HG02610 (cell line): ENCODE measurements around the gene BRD3.

Experiments
- ATAC-seq: cut with Tn5 transposase; IDR thresholded peaks from one replicate; pipeline ENCODE4 v1.9.1; 2021; ENCODE audit warnings: mild to moderate bottlenecking, moderate library complexity; ENCODE audit not compliant: unreplicated experiment

The BRD3 gene

DNA sequence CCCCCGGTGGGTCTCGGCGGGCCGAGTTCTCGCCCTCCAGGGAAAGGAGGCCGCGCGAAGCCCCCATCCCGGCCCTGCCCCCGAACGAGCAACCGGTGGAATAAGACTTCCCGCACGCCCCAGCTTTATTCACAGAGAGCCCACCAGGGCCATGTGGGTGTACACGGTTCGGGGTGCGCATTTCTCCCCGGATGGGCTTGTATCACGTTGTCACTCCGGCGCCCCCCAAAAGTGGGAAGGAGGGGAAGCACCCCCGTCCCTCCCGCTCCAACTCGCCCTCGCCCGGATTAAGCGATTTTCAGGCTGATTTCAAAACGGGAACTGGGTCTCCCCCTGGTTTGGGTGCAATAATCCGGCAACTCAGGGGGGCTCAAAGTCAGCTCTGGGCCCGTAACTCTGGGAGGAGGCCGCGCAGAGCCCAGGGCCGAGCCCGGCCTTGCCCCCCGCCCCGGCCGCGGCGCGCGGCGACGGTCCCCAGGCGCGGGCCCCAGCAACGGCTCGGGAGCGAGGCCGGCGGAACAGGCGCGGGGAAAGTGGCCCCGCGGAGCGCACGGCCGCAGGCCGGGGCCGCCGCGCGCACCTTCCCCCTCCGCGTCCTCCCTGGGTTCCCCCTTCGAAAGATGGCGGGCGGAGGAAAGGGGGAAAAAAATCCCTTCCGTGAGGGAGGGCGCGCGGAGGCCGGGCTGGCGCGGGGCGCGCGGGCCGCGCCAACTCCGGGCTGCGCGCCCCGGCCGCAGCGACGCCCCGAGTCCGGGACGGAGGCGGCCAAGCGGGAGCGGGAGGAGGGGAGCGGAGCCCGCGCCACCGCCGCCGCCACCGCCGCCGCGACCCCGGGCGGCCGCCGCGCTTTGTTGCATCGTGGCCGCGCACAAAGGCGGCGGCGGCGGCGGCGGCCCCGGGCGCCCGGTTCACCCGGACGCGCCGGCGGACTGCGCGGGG is 644 bp downstream of the BRD3 start:
- peak; percentile 14 for ATAC-seq

DNA sequence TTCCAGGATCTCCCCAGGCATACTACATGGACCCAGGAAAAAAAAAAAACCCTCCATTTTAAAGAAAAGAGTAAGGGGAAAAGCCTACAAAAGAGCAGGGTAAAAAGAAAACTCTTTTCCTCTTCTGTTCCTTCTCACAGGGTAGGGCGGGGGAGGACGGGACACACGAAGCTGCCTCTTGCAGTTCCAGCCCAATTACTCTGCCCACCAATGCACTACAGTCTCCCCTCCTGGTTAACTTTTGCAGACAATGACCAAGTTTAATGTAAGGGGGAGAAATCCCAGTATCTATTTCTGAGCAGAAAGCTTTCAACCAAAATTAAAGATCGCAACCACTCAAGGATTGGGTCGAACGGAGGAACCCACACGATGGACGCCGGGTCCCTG is 1.3 kb downstream of the BRD3 start:
- no peak for ATAC-seq

DNA sequence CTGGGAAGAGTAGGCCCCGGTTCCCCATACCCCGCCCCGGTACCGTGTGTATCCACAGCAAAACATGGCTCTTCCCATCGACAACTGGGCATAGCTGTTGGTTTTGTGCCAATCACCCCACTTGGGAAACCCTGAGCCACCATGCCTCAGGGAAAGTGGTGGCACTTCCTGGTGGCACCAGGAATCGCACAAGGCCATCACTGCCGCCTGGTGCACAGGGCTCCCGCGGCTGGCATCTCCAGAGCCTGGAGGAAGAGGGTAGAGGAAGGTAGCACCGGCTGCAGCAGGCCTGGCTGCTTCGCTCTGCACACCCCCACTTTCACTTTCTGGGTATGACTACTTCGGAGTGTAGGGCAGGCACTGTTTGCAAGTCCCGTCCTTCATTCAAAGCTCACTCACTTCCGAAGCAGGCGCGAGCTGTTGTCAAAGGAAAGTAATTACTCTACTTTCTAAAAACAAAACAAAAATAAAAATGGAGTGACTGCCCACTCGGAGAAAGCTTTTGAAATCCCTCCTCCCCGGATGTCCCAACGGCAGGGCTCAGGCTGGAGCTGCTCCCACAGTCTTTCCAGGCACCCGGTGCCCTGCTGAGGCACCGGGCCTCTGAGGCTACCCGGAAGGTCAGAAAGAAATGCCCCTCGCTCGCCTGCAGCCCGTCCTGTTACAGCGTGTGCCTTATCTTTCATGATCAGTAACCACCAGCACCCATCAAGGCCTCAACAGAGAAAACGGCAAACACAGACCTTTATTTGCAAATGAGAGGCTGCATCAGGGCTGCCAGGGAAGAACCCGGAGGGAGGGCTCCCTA is 2.0 kb downstream of the BRD3 start:
- peak; percentile 34 for ATAC-seq

DNA sequence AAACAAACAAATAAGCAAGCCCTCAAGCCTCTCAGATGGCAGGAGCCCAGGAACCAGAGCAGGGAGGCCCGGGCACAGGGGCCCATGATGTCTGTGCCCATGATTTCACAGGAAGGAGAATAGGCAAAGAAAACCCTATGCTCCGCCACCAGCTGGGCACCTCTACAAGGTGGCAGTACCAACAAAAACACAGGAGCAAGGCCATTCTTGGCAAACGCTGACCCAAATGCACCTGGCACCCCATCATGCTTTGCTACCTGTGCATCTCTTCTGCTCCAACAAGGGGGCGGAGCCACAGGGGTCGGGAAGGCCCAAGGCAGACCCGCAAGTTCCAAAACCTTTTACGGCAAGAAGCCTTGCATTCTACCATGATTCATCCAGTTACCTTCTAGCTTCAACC is 3.1 kb downstream of the BRD3 start:
- ATAC-seq, result no peak

DNA sequence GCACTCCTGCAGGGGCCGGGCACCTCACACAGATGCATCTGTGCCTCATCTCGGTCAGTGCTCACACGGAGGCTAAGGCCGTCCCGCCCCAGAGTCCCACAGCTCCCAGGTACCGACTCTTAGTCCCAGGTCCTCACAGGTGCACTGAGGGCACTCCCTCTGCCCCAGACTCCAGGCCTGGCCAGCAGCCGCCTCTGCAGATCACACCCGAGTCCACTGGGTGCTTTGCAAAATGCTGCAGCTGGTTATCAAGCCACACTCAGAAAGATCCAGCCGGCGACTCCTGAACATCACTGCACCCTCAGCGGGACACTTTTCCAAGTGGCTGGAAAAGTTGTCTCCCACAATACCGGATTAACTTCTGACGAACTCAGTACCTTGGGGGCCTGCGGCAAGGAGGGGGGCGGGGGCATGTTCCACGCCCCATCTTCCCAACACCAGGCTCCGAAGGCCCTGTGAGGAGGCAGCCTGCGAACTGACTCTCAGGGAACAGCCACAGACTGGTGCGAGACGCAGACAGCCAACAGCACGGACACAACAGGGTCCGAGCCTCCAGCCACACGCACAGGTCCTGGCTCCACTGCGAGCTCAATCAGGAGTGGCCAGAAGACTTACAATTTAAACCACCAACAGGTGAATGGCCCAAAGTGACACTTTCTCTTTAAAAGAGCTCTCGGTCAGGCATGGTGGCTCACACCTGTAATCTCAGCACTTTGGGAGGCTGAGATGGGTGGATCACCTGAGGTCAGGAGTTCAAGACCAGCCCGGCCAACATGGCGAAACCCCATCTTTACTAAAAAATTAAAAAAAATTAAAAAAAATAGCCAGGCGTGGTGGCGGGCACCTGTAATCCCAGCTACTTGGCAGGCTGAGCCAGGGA is 4.0 kb downstream of the BRD3 start:
- ATAC-seq, result no peak

DNA sequence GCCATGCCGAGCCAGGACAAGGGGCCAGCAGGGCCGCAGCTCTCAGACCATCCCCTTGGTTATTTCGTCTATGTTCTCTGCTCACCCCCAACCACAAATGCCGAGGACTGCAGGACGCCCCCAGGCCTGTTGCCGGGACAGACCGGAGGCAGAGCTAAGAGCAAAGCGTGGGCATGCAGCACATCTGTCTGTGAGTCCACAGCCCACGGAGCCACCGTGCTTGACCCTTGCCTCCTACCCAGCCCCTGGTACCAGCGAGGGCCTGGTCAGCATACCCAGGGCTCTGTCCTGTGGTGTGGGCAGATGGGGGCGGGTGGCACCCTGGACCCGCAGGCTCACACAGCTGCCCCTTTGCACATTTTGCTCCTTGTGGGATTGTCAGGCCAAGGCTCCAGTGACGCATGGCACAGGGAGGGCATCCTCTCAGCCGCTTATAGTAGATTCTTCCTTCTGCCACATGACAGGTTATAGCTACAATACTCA is 4.7 kb downstream of the BRD3 start:
- ATAC-seq, result no peak

DNA sequence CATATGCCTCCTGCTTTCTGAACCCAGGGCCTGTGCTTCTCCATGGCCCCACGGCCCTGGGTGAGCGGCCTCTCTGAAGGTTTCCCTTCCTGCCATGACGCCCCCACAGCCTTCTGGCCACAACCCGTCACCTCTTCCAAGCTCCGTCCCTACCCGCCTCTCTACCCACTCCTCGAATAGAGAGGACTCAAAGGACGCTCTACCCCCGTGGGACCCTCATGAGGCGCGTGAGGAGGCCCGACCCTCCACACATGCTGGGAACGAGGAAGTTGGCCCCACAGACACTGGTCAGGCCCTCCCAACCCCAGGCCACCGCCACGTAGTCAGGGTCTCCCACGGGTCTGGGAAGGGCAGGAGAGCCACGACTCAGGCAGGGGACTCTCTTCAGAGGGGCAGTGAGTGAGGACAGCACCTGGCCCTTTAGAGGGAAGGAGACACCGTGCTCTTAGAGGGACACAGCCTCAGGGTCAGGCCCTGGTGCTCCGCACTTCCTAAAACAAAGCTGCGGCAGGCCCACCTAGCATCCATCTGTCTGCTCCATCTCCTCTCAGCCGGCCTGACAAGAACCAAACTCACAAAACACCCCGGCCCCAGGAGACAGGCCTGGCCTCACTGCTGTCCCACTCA is 5.3 kb downstream of the BRD3 start:
- ATAC-seq, result no peak

DNA sequence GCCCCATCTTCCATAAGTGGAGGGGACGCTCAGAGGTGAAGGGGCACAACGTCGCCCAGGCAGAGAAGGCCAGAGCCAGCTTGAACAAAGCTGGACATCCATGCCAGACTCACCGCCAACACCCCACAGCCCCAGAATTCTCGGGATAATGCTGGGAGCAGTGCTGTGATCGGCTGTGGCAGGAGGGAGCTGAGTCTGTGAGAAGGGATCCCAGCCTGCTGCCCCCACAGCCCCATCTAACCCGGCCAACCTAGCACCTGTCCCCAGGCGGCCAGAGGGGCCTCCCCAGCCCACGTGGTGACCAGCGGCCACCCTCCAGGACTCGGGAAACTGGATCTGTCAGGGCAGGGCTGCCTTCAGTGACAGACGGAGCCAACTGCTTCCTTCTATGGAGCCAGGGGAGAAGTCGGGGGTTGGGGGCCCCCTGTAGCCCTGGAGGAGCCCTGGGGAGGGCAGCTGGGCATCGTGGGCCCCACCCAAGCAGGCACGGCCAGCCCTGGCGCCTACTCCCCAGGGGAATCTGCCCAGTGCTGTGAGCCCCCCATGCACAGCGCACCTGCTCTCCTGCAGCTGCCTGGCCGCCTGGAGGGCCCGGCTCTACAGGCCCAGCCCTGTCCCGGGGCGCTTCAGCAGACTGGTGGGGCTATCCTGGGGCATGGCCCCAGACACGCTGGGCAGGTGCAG is 6.0 kb downstream of the BRD3 start:
- no peak for ATAC-seq

DNA sequence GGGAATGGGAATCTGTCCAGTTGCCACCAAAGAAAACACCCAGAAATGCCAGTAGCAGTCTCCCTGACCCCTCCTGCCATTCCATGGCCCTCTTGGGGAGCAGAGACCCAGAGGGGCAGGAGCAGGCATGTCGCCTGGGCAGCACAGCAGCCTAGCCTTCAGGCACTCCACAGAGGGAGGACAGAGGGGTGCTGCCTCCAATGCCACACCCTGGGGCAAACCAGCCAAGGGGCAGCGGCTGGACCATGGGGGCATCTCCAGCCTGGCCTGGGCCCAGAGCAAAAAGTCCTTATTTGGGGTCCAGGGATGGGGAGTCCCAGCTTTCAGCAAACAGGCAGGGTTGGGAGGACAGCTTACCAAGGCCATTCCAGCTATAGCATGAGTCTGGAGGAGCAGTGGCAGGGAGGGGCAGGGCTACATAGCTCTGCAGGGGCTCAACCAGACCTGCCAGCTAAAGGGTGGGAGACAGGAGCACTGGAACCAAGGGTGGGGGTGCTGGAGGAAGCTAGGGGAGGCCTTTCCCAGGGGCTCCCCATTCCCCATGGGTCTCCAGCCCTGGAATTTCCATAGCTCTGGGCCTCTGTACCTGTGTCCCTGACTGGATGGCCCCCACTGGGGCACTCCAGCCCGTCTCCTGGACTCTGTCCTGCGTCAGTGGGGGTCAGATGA is 6.7 kb downstream of the BRD3 start:
- no peak for ATAC-seq

DNA sequence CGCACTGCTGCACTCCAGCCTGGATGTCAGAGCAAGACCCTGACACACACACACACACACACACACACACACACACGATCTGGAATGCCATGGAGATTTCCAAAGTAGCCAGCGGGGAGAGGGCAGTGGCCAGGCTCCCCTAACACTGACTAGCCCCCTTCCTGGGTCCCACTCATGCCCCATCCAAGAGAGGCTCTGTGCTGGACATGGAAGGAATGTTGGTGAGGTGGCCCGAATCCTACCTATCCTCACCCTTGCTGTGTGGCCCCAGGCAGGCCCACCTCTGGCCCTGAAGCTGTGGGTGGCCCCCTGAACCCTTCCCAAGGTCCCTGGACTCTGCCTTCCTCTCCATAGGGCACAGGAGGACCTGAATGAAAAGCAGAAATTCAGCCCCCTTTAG is 7.3 kb downstream of the BRD3 start:
- ATAC-seq, result no peak

DNA sequence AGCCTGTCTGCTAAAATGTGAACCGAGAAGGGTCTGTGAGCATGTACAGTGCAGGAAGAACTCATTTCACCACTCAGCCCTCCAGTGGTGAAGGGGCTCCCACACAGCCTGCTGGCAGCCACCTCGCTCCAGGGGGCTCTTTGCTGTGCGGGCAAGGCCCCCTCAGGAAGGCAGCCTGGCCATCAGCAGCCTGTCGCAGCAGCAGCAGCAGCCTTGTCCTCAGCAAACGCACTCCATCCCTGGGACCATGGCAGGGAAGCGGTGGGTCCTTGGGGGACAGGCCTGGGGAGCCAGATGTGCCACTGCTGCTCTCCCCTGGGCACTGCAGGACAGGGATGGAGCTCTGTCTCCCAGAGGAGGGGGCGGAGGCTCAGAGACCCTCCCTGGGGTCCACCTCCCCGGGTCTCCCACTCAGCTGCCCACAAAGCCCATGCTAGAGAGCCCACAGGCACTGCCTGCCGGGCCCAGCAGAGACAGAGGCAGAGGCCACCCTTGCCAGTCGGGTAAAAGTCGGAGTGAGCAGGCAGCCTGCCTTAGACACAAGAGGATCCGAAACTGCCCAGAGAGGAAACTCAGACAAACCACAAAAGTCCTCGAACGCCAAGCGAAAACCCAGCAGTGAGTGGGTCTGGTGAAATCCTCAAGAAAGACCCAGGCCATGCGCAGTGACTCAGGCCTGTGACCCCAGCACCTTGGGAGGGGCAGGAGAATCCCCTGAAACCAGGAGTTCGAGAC is 8.0 kb downstream of the BRD3 start:
- ATAC-seq, result peak; percentile 63

DNA sequence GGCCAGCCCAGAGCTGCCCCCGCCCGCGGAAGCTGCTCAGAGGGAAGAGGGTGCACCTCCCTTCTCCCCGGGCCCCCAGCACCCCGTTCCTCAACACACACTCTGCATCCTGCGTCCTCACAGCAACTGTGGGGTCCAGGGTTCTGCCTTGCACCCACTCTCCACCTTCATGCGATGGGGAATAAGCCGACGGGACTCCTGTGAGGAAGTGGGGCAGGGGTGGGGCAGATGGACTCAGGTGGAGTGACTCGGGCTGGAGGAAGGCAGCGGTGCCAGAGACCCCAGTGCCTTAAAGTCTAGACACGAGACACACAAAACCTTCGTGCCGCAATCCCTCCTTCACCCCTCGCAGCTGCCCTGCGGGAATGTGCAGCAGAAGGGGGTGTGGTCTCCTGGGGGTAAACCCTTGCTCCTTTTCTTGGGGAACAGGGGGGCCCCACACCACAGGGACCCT is 8.6 kb downstream of the BRD3 start:
- ATAC-seq, result no peak

DNA sequence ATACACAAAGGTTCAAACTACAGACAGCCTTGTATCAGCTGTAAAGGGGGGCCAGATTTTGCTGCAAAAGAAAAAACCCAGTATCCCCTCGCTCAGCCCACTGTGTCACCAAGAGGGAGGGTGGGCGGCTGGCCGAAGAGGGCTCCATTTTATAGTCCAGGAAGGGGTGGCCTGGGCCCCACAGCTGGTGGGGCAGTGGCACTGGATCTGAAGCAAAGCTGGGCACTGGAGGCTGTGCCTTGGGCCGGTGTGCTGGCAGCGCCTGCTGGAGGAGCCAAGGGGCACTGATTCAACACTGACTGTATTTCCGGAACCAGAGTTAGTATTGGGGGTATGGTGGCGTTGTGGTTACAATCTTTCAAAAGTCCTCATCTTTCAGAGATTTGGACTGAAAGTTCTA is 9.1 kb downstream of the BRD3 start:
- ATAC-seq, result no peak

DNA sequence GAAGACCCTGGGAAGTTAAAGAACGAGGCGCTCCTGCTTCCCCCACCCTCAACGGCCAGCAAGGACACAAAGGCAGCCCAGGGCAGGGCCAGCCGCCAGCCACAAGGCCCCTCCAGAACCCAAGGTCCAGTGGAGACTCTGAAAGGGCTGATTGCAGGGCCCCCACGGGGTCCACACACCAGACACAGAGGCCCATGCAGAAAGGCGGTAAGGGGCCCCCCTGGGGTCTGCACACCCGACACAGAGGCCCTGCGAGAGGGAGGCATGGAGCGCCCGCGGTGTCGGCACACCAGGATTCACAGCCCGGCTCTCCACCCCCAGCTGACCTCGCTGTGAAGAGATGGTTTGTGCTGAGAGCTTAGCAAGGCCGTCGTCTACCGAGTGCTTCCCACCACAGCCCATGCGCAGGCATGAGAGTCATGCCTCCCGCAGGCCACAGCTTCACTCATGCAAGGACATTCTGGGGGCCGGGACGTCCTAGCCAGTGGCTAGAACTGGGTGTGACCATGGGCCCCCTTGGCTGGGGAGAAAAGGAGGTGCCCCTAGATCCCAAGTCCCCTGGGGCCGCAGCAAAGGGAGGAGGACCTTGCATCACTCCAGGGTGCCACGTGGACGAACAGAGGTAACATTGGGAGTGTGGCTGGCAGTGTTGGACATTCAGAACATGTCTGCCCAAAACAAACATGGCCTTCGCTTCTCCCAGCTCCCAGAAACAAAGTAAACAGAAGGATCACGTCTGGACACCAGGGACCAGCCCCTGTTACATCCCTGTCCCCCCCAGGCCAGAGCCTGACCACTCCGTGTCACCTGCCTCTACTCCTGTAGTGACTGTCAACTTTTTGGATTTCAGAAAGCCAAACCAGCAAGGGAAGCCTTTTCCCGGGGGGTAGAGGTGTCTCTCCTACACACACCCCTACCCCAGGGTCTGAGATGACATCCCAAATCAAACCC is 9.8 kb downstream of the BRD3 start:
- ATAC-seq, result no peak

DNA sequence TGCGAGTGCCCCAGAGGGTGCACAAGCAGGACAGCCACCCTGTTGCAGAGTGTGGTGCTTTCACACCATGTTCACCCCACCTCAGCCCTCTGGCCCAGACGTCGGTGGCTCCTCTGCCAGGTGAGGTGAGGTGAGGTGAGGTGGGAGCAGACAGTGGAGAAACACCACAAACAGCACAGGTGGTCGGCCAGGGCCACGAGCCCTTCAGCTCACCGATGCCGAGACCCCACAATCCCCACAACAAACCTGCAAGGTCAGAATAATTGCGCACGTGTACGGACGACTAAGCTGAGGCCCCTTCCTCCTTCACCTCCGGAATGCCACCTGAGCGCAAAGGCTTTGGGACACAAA is 10.5 kb downstream of the BRD3 start:
- no peak for ATAC-seq

DNA sequence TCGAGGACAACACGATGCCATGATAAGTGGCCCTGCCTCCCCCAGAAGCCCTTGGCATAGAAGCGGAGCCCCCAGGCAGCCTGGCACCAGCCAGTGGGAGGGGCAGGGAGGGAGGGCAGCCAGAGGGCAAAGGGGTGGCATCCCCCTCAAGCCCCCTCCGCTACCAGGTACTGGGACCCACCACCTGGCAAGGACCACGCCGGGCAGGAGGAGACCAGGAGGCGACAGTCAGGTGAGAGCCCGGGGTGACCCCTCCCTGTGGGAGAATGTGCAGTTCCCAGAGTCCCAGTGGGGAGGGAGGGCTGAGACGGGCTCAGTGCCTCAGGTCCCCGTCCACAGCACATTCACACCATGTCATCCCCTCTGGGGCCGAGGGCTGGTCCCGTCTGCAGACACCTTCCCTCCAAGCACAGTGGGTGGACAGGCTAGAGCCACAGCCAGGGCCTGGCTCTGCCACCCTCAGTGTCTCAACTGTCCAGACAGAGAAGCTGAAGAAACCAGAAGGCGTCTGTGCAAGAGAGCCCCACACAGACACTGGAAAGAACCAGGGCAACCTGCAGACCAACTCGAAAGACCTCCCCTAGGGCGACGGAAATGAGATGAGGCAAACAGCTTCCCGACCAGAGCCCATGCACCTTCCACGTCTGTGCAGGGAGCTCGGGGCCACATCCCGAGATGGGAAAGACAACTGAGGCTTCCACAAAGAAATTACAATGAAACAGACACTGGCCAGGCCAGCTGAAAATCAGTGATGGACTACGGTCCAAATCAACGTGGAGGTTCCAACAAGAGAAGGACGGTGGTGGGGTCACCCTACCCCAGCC is 11.1 kb downstream of the BRD3 start:
- ATAC-seq, result no peak

DNA sequence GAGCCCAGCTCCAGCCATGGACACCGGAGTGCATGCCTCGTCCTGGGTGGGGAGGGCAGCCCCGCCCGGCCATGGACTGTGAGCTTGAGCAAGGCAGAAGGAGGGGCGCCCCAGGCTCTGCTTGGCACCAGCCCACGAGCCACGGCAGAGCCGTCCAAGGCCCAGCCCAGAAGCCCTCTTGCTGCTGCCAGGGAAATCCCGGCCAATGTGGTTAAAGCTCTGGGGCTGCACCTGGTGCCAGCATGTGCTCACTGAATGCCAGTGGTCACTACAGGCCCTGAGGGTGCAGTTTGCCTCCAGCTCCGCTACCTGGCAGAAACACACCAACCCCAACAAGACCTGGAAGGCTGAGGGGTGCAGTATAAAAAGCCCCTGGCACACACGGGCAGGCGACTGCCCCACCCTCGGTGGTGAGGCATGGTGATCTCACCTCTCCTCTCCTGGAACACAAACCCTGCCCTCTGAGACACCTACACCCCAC is 11.8 kb downstream of the BRD3 start:
- ATAC-seq, result no peak
